HepG2 (cell line): Measurements from ENCODE around the gene ICE2. TPM values are rescaled to one million over a fixed set of nuclear protein-coding genes. Genes with fewer than 3 reads are reported as not detected.
A peak's percentile ranks its signal among the peaks of the same experiment; 100 is the strongest.

Experiments used
- BCLAF1 ChIP-seq: fragments of 450-650 bp; IDR thresholded peaks from 2 replicates; pipeline ENCODE4 v1.6.1; 2017; ENCODE audit warnings: mild to moderate bottlenecking
- BHLHE40 ChIP-seq: IDR thresholded peaks from 2 replicates; pipeline ENCODE4 v1.6.1; 2011; ENCODE audit warnings: low read length, improper control_type of control experiment
- CENPX ChIP-seq: sonication (generic); formaldehyde crosslinking; IDR thresholded peaks from 2 replicates; pipeline ENCODE4 v1.9.0; 2021; ENCODE audit warnings: mild to moderate bottlenecking, missing genetic modification reagents, moderate library complexity
- DZIP1 ChIP-seq: sonication (generic); formaldehyde crosslinking; IDR thresholded peaks from 2 replicates; pipeline ENCODE4 v1.5.0; 2020; ENCODE audit warnings: mild to moderate bottlenecking, missing genetic modification reagents
- GMEB2 ChIP-seq: IDR thresholded peaks from 2 replicates; pipeline ENCODE4 v1.6.1; 2016; ENCODE audit warnings: missing biosample characterization, missing genetic modification reagents, low read depth
- HNRNPUL1 ChIP-seq: fragments of 200-400 bp; formaldehyde crosslinking; IDR thresholded peaks from 2 replicates; pipeline ENCODE4 v1.6.1; 2017; ENCODE audit warnings: low read depth, mild to moderate bottlenecking, low read length, moderate library complexity
- KAT7 ChIP-seq: IDR thresholded peaks from 2 replicates; pipeline ENCODE4 v1.6.1; 2018; ENCODE audit warnings: borderline replicate concordance, missing compliant biosample characterization
- MAFG ChIP-seq: sonication (generic); formaldehyde crosslinking; IDR thresholded peaks from 2 replicates; pipeline ENCODE4 v1.5.1; 2020; ENCODE audit warnings: mild to moderate bottlenecking, missing genetic modification reagents
- MXD1 ChIP-seq: sonication (generic); formaldehyde crosslinking; IDR thresholded peaks from 2 replicates; pipeline ENCODE4 v1.4.0; 2020; ENCODE audit warnings: mild to moderate bottlenecking, missing genetic modification reagents
- PHF8 ChIP-seq: sonication (generic); formaldehyde crosslinking; IDR thresholded peaks from 2 replicates; pipeline ENCODE4 v1.5.0; 2020; ENCODE audit warnings: missing genetic modification reagents
- RAD21 ChIP-seq: fragments of 450-650 bp; formaldehyde crosslinking; IDR thresholded peaks from 2 replicates; pipeline ENCODE4 v1.5.0; 2020; ENCODE audit warnings: mild to moderate bottlenecking
- SETDB1 ChIP-seq: sonication (generic); formaldehyde crosslinking; IDR thresholded peaks from 2 replicates; pipeline ENCODE4 v1.5.1; 2020; ENCODE audit warnings: missing genetic modification reagents, mild to moderate bottlenecking, borderline replicate concordance
- SIN3B ChIP-seq: fragments of 150-350 bp; IDR thresholded peaks from 2 replicates; pipeline ENCODE4 v1.6.1; 2014; ENCODE audit warnings: low read length
- ZNF10 ChIP-seq: sonication (generic); formaldehyde crosslinking; IDR thresholded peaks from 2 replicates; pipeline ENCODE4 v1.4.0; 2020; ENCODE audit warnings: mild to moderate bottlenecking, low read depth, missing genetic modification reagents, borderline replicate concordance
- ZNF264 ChIP-seq: sonication (generic); formaldehyde crosslinking; IDR thresholded peaks from 2 replicates; pipeline ENCODE4 v1.4.0; 2020; ENCODE audit warnings: missing genetic modification reagents
- ZNF446 ChIP-seq: sonication (generic); formaldehyde crosslinking; IDR thresholded peaks from 2 replicates; pipeline ENCODE4 v1.5.0; 2020; ENCODE audit warnings: mild to moderate bottlenecking, missing genetic modification reagents
- ZNF503 ChIP-seq: sonication (generic); formaldehyde crosslinking; IDR thresholded peaks from 2 replicates; pipeline ENCODE4 v1.4.0; 2020; ENCODE audit warnings: missing genetic modification reagents
- ZNF564 ChIP-seq: sonication (generic); formaldehyde crosslinking; IDR thresholded peaks from 2 replicates; pipeline ENCODE4 v1.8.1; 2023; ENCODE audit warnings: mild to moderate bottlenecking, missing genetic modification reagents
- ZNF747 ChIP-seq: sonication (generic); formaldehyde crosslinking; IDR thresholded peaks from 2 replicates; pipeline ENCODE4 v1.8.1; 2023; ENCODE audit warnings: missing genetic modification reagents, mild to moderate bottlenecking, borderline replicate concordance
- polyA plus RNA-seq, 8 experiments: library from polyadenylated mRNA; depleted of rRNA in 3 of 8; stranded (reverse) in 7 of 8; unstranded in 1 of 8; fragments of >200 nt; fragmentation: Illumina TruSeq in 4 of 8; extraction: Trizol in 4 of 8; gene quantifications; 2 replicates each; pipeline versions ENCODE4 v1.2.1 to v1.2.3, GENCODE V29; 2011 to 2016; ENCODE audit warnings: low read depth in 4 of 8, missing spikeins in 1 of 8, mixed read lengths in 1 of 8; ENCODE audit not compliant: insufficient read depth in 1 of 8
- total RNA-seq, 5 experiments: library from RNA; depleted of rRNA; stranded (reverse); fragments of >200 nt; fragmentation: Illumina TruSeq; extraction: Trizol; gene quantifications; 2 replicates each; pipeline ENCODE4 v1.2.3, GENCODE V29; 2016; ENCODE audit warnings: low read depth in 1 of 5

ICE2 gene
- total and polyA plus RNA-seq, 2 of the 13 experiments (the other 11 are each of a cell fraction or from before 2014, with no cell fraction given): 24.8 to 26.4 TPM

- TF ChIP-seq RAD21 (CRISPR knock-in tag) (no peak), ZNF10 (CRISPR knock-in tag) (no peak), BHLHE40 (no peak), MXD1 (CRISPR knock-in tag) (no peak), CENPX (no peak), BCLAF1 (no peak), SETDB1 (no peak), SIN3B (no peak), DZIP1 (no peak), PHF8 (CRISPR knock-in tag) (peak; percentile 45; the same call in 1 of the 2 replicates), KAT7 (CRISPR knock-in tag) (peak; percentile 44; the same call in 1 of the 2 replicates), ZNF503 (0 out of 2 replicates have a peak, but pooled peaks have one; percentile 50), ZNF446 (CRISPR knock-in tag) (no peak), ZNF264 (CRISPR knock-in tag) (peak; percentile 45; the same call in 1 of the 2 replicates), ZNF747 (CRISPR knock-in tag) (peak; percentile 57; the same call in 1 of the 2 replicates), GMEB2 (CRISPR knock-in tag) (no peak), HNRNPUL1 (no peak), ZNF564 (CRISPR knock-in tag) (no peak), MAFG (CRISPR knock-in tag) (no peak)
Observed at GRCh38 chr15:60392986-60393790, 85.8 kb downstream of the ICE2 start (continued).
